IPS-18c (cell line): ENCODE results near the gene MTMR10.

Experiments
- H3K4me3 ChIP-seq: 2 replicates; pipeline ENCODE4 v1.7.0; 2013; ENCODE audit warnings: low read depth, mild to moderate bottlenecking, low read length, moderate library complexity; ENCODE audit not compliant: insufficient read depth
- H3K9me3 ChIP-seq: one replicate; pipeline ENCODE4 v1.6.1; 2013; ENCODE audit warnings: mild to moderate bottlenecking, low read length, moderate library complexity; ENCODE audit not compliant: control insufficient read depth, insufficient read depth

The MTMR10 gene

DNA sequence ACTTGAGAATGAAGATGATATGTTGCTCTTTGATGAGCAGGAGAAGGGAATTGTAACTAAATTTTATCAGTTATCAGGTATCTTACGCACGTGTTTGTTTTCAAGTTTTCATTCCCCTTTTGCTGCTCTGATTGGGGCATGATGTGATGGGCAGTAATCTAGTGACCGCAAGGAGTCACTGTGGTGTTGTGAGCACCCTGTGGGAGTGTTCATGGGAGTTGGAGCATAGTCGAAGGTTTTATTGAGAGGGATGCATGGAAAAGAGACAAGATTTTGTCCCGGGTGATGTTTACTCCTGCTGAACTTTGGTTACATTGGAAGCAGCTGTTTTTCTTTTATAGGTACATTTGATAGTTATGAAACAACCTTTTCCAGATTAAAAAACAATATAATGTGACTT, 85.6 kb downstream of the MTMR10 start:
- Histone ChIP-seq H3K4me3 (no peak overlapping the region), H3K9me3 (no peaks in the 10 kb centered on the region)

DNA sequence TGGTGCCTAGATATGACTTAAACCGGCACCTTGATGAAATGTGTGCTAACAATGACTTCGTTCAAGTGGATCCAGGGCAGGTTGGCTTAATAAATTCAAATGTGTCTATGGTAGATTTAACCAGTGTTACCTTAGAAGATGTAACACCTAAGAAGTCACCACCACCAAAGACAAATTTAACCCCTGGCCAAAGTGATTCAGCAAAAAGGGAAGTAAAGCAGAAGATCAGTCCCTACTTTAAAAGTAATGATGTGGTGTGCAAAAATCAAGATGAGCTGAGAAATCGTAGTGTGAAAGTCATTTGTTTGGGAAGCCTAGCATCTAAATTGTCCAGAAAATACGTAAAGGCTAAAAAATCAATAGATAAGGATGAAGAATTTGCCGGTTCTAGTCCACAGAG, 86.6 kb downstream of the MTMR10 start:
- no peaks in the 10 kb centered on the region for H3K9me3 ChIP-seq
- no peak overlapping the region for H3K4me3 ChIP-seq

DNA sequence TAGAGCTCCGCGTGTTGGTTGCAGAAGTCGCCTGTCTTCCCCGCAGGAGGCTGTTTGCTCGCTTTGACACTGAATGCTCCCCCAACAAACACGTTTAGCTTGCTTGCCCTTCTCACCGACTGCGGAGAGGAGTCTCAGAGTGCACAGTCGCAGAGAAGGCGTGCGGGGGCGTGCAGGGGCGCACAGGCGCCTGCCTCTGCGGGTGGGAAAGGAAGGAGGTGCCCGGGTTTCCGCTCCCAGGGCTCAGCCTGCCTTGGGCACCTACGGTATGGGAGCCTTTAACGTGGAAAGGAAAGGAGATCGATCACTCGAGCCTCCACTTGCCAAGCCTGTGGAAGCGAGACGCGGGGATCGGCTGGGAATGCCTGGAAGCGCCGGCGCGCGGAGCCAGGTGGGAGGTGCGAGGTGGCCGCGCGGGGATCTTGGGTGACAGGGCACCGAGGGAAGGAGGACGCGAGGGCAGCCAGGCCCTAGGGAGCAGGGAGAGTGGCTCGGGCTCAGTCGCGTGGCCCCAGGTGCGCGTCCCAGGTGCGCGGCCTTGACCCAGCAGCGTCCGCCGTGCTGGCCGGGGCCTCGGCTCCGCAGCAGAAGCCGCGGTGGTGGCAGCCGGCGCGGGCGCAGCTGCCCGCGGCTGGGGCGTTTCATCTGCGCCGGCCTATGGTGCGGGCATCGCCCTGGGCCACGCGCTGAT, 87.8 kb downstream of the MTMR10 start, which contains the start of gene FAN1:
Gene FAN1, plus strand, starts transcription at position 419 of the 691 bp plus-strand sequence. CDS start 749 bp downstream, outside the sequence.
- no peaks in the 10 kb centered on the region for H3K9me3 ChIP-seq
- peak within 1 kb of the TSS; percentile 58 for H3K4me3 ChIP-seq

DNA sequence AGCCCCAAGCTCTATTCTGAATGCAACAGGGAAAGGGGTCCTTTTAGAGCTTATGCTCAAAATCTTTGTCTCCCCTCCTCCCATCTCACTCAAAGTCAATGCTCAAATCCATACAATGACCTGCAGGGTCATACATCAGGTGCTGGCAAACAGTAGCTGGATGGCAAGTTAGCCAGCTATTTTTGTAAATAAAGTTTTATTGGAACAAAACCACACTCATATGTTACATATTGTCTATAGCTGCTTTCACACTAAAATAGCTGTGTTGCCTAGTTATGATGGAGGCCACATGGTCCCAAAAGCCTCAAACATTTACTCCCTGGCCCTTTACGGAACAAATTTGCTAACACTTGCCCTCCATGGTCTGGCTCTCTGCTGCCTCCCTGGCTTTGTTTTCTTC, 89.5 kb downstream of the MTMR10 start:
- H3K9me3 ChIP-seq = no peaks in the 10 kb centered on the region
- H3K4me3 ChIP-seq = no peak overlapping the region

DNA sequence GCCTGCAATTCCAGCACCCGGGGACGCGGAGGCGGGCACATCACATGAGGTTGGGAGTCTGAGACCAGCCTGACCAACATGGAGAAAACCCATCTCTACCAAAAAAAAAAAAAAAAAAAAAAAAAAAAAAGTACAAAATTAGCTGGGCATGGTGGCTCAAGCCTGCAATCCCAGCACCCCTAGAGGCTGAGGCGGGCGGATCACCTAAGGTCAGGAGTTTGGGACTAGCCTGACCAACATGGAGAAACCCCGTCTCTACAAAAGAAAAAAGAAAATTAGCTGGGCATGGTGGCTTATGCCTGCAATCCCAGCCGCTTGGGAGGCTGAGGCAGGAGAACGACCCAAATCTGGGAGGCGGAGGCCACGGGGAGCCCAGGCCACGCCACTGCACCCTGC, 95.2 kb downstream of the MTMR10 start:
- no peak overlapping the region for H3K4me3 ChIP-seq
- H3K9me3 ChIP-seq = no peaks in the 10 kb centered on the region

DNA sequence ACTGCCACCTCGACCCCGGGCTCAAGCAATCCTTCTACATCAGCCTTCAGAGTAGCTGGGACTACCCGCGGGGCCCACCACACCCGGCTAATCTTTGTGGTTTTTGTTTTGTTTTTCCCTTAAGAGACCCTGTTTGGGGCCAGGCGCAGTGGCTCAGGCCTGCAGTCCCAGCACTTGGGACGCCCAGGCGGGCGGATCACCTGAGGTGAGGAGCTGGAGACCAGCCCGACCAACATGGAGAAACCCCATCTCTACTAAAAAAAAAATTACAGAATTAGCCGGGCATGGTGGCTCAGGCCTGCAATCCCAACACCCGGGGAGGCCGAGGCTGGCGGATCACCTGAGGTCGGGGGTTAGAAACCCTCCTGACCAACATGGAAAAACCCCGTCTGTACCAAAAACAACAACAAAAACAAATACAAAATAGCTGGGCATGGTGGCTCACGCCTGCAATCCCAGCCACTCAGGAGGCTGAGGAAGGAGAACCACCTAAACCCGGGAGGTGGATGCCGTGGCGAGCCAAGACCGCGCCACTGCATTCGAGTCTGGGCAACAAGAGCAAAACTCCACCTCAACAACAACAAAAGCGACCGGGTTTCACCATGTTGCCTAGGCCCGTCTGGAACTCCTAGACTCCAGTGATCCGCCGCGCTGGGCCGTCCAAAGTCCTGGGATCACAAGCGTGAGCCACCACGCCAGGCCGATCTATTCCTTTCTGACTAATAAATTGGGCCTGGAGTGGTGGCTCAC, 95.8 kb downstream of the MTMR10 start:
- no peaks in the 10 kb centered on the region for H3K9me3 ChIP-seq
- no peak overlapping the region for H3K4me3 ChIP-seq

DNA sequence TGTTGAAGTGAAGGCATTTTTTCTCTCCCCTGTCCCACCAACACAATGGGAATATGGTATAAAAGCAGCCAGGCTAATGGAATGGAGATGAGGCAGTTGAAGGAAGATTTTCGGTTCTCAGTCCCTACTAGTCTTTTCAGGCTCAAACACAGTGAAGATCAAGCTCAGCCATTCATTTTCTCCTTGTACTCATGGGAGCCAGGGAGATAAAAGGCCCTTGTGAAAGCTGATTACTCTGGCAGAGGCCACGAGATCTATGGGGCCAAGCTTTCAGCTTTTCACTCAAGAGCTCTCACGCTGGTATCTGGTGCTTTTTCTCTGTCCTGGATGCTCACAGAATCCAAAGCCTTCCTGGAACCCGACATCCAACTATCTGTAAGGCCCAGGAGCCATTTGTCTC, 102.2 kb downstream of the MTMR10 start:
- Histone ChIP-seq H3K9me3 (no peaks in the 10 kb centered on the region), H3K4me3 (no peak overlapping the region)
